DOHH2 (cell line): Measurements from ENCODE around the gene LINGO1.

Experiments
- H3F3A ChIP-seq: fragments of 200-600 bp; sonication (generic), shearing (Covaris generic); 2 replicates; pipeline ENCODE4 v1.6.0; 2016; ENCODE audit warnings: antibody characterized with exemption, mild to moderate bottlenecking; ENCODE audit not compliant: control insufficient read depth, insufficient read depth
- H3K27ac ChIP-seq: fragments of 200-600 bp; sonication (generic); 2 replicates; pipeline ENCODE4 v1.5.1; 2014; ENCODE audit warnings: low read depth, mild to moderate bottlenecking, low read length, moderate library complexity
- H3K27me3 ChIP-seq: fragments of 200-600 bp; sonication (generic); 2 replicates; pipeline ENCODE4 v1.6.1; 2014; ENCODE audit warnings: mild to moderate bottlenecking, low read length, mixed read lengths; ENCODE audit not compliant: control insufficient read depth
- H3K36me3 ChIP-seq: fragments of 200-600 bp; sonication (generic); 2 replicates; pipeline ENCODE4 v1.6.1; 2014; ENCODE audit warnings: mild to moderate bottlenecking, low read length, moderate library complexity, mixed read lengths; ENCODE audit not compliant: control insufficient read depth
- H3K4me1 ChIP-seq: fragments of 200-600 bp; sonication (generic); 2 replicates; pipeline ENCODE4 v1.6.1; 2014; ENCODE audit warnings: mild to moderate bottlenecking, low read length, mixed read lengths; ENCODE audit not compliant: control insufficient read depth
- H3K4me2 ChIP-seq: fragments of 200-600 bp; sonication (generic); 2 replicates; pipeline ENCODE4 v1.6.0; 2014; ENCODE audit warnings: mild to moderate bottlenecking, low read length, moderate library complexity
- H3K4me3 ChIP-seq: fragments of 200-600 bp; sonication (generic); 2 replicates; pipeline ENCODE4 v1.5.1; 2014; ENCODE audit warnings: mild to moderate bottlenecking, low read length, mixed read lengths
- H3K79me2 ChIP-seq: fragments of 200-600 bp; sonication (generic); 2 replicates; pipeline ENCODE4 v1.6.1; 2014; ENCODE audit warnings: mild to moderate bottlenecking, low read length, mixed read lengths; ENCODE audit not compliant: control insufficient read depth
- H3K9me2 ChIP-seq: fragments of 200-600 bp; sonication (generic); replicated peaks from 2 replicates; pipeline ENCODE4 v1.6.1; 2014; ENCODE audit warnings: mild to moderate bottlenecking, low read length, mixed read lengths; ENCODE audit not compliant: control insufficient read depth
- H3K9me3 ChIP-seq: fragments of 200-600 bp; sonication (generic); 2 replicates; pipeline ENCODE4 v1.6.1; 2014; ENCODE audit warnings: antibody characterized with exemption, low read length, mixed read lengths; ENCODE audit not compliant: control insufficient read depth, insufficient read depth
- H4K20me1 ChIP-seq: fragments of 200-600 bp; sonication (generic); 2 replicates; pipeline ENCODE4 v1.6.0; 2014; ENCODE audit warnings: low read depth, mild to moderate bottlenecking, antibody characterized with exemption, low read length, moderate library complexity; ENCODE audit not compliant: control insufficient read depth, insufficient read depth
- CTCF ChIP-seq: fragments of 200-600 bp; sonication (generic); IDR thresholded peaks from one replicate; pipeline ENCODE4 v1.5.1; 2014; ENCODE audit warnings: antibody characterized with exemption, mild to moderate bottlenecking, low read depth, low read length; ENCODE audit not compliant: poor library complexity, severe bottlenecking
- EZH2phosphoT487 ChIP-seq: fragments of 200-600 bp; sonication (generic); IDR thresholded peaks from 2 replicates; pipeline ENCODE4 v1.6.1; 2017; ENCODE audit warnings: borderline replicate concordance, mild to moderate bottlenecking, antibody characterized with exemption, low read length, moderate library complexity, mixed read lengths

Gene LINGO1

GRCh38 chr15:77606142-77607034, 26.3 kb downstream of the LINGO1 start:
- H4K20me1 ChIP-seq = no peaks in the 10 kb centered on the region
- no peaks in the 10 kb centered on the region for H3K9me2 ChIP-seq
- no peaks in the 10 kb centered on the region; the same call in 1 of the 2 replicates for H3K4me1 ChIP-seq
- no peaks in the 10 kb centered on the region for H3K79me2 ChIP-seq
- no peak overlapping the region for H3K4me2 ChIP-seq
- H3K9me3 ChIP-seq = no peaks in the 10 kb centered on the region
- TF ChIP-seq CTCF = no peak
- no peaks in the 10 kb centered on the region for H3K36me3 ChIP-seq
- no peak overlapping the region for H3K27ac ChIP-seq
- no peaks in the 10 kb centered on the region for H3F3A ChIP-seq
- H3K27me3 ChIP-seq = no peaks in the 10 kb centered on the region
- no peak overlapping the region for H3K4me3 ChIP-seq

- TF ChIP-seq EZH2phosphoT487 (no peak), CTCF (no peak)
- H3K79me2 ChIP-seq = no peaks in the 10 kb centered on the region
- no peaks in the 10 kb centered on the region for H4K20me1 ChIP-seq
- H3K27me3 ChIP-seq = no peaks in the 10 kb centered on the region
- H3K27ac ChIP-seq = no peak overlapping the region
- no peaks in the 10 kb centered on the region for H3K36me3 ChIP-seq
- H3K4me2 ChIP-seq = no peak overlapping the region
- no peaks in the 10 kb centered on the region for H3K9me2 ChIP-seq
- H3K4me3 ChIP-seq = no peak overlapping the region
- H3K9me3 ChIP-seq = no peaks in the 10 kb centered on the region
- H3K4me1 ChIP-seq = no peaks in the 10 kb centered on the region; the same call in 1 of the 2 replicates
- no peaks in the 10 kb centered on the region for H3F3A ChIP-seq
Measured at GRCh38 chr15:77605547-77605946, 27.2 kb downstream of the LINGO1 start.

GRCh38 chr15:77604973-77605372, 27.7 kb downstream of the LINGO1 start:
- no peak overlapping the region for H3K4me2 ChIP-seq
- H3K4me1 ChIP-seq = peaks cover under 1% of the 10 kb centered on the region; the same call in 1 of the 2 replicates
- H3K9me3 ChIP-seq = no peaks in the 10 kb centered on the region
- H3K4me3 ChIP-seq = no peak overlapping the region
- H3K9me2 ChIP-seq = no peaks in the 10 kb centered on the region
- H3K27ac ChIP-seq = no peak overlapping the region
- H3K36me3 ChIP-seq = no peaks in the 10 kb centered on the region
- no peaks in the 10 kb centered on the region for H3K79me2 ChIP-seq
- H4K20me1 ChIP-seq = no peaks in the 10 kb centered on the region
- no peaks in the 10 kb centered on the region for H3F3A ChIP-seq
- no peak for TF ChIP-seq EZH2phosphoT487
- TF ChIP-seq CTCF = no peak
- no peaks in the 10 kb centered on the region for H3K27me3 ChIP-seq
